ENCODE measurements around the gene OR13J1. TPM values are rescaled to one million over a fixed set of nuclear protein-coding genes. Genes with fewer than 3 reads are reported as not detected.
A peak's percentile ranks its signal among the peaks of the same experiment; 100 is the strongest.

The OR13J1 gene
- total and polyA plus RNA-seq, 5 donors = not detected

DNA sequence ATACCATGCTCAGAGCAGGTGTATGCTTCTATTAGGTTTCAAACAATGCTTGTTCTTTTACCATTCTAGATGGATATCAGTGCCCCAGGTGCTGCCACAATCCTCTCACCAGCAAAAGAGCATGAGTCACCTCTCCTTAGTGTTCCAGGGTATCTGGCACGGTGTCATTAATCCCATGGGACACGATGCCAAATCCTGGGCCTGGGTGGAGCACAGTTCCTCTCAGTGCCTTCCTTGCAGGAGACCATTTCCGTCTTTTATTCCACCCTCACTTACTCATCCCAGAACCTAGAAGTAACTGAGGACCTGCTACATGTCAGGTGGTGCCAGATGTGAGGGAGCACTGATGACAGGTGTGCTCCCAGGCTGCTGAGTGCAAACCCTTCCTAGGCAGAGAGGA lies 1.3 kb upstream of the OR13J1 start:
- H3K9me3 ChIP-seq (ENCODE audit: control insufficient read depth, low read length) = no peaks in the 10 kb centered on the region
- DNase-seq = no peak
- WGBS = 77% methylated on average over 3 of the region's 3 CpGs

DNA sequence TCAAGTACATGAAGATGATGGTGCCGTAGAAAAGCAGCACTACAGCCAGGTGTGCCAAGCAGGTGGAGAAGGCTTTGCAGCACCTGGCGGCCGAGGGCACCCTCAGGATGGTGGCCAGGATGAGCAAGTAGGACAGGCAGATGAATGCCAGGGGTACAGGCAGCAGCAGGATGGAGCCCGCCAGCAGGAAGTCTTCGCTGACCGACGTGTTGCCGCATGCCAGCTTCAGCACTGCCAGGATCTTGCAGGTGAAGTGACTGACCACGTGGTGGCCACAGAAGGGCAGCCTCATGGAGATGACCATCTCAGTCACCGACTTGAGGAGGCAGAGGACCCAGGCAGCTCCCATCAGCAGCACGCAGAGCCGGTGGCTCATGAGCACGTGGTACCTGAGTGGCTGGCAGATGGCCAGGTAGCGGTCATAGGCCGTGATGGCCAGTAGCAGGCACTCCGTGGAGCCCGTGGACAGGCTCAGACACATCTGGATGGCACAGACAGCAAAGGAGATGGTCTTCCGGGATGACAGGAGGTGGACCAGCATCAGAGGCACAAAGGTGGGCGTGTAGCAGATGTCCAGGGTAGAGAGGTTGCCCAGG lies 482 bp downstream of the OR13J1 start:
- Histone ChIP-seq H3K27me3 (ENCODE audit: control insufficient read depth, insufficient read depth) (no peaks in the 10 kb centered on the region), H3K4me3 (ENCODE audit: low read length) (no peak overlapping the region), H3K27ac (ENCODE audit: low read length) (no peak overlapping the region), H3K9me3 (ENCODE audit: control insufficient read depth, low read length) (no peaks in the 10 kb centered on the region), H3K4me1 (ENCODE audit: control insufficient read depth, insufficient read depth, low read length) (no peaks in the 10 kb centered on the region)
- WGBS = 88% methylated on average over 19 of the region's 19 CpGs
- no peak for DNase-seq
- intact Hi-C loops (cut with DNase I) = no loop called here
- ATAC-seq = peak in 1 of 2 donors; percentile 34

More for the DNA sequence above, 1.3 kb upstream of the OR13J1 start:
- Histone ChIP-seq H3K4me3 (ENCODE audit: low read length) (no peak overlapping the region), H3K4me1 (ENCODE audit: control insufficient read depth, insufficient read depth, low read length) (no peaks in the 10 kb centered on the region), H3K27me3 (ENCODE audit: control insufficient read depth, insufficient read depth) (no peaks in the 10 kb centered on the region), H3K27ac (ENCODE audit: low read length) (no peak overlapping the region)
- ATAC-seq = no peak
- intact Hi-C loops (cut with DNase I) = no loop called here

GRCh38 chr9:35868933-35869332 lies 1.3 kb downstream of the OR13J1 start:
- Histone ChIP-seq H3K27me3 (ENCODE audit: control insufficient read depth, insufficient read depth) (no peaks in the 10 kb centered on the region), H3K4me3 (ENCODE audit: low read length) (no peak overlapping the region), H3K9me3 (ENCODE audit: control insufficient read depth, low read length) (no peaks in the 10 kb centered on the region), H3K4me1 (ENCODE audit: control insufficient read depth, insufficient read depth, low read length) (no peaks in the 10 kb centered on the region), H3K27ac (ENCODE audit: low read length) (no peak overlapping the region)
- DNase-seq = no peak
- ATAC-seq = no peak
- intact Hi-C loops (cut with DNase I) = no loop called here
- 76% methylated on average over 2 of the region's 2 CpGs for WGBS

GRCh38 chr9:35867538-35867937 lies 2.7 kb downstream of the OR13J1 start:
- intact Hi-C loops (cut with DNase I) = no loop called here
- Histone ChIP-seq H3K4me3 (ENCODE audit: low read length) (no peak overlapping the region), H3K4me1 (ENCODE audit: control insufficient read depth, insufficient read depth, low read length) (no peaks in the 10 kb centered on the region), H3K27ac (ENCODE audit: low read length) (no peak overlapping the region), H3K9me3 (ENCODE audit: control insufficient read depth, low read length) (no peaks in the 10 kb centered on the region), H3K27me3 (ENCODE audit: control insufficient read depth, insufficient read depth) (no peaks in the 10 kb centered on the region)
- no peak for ATAC-seq
- no peak for DNase-seq
- WGBS = 94% methylated on average over 4 of the region's 4 CpGs

GRCh38 chr9:35864695-35865255 lies 5.4 kb downstream of the OR13J1 start:
- no peak for DNase-seq
- no peaks in the 10 kb centered on the region for H3K9me3 ChIP-seq (ENCODE audit: control insufficient read depth, low read length)
- 84% methylated on average over 8 of the region's 8 CpGs for WGBS

DNA sequence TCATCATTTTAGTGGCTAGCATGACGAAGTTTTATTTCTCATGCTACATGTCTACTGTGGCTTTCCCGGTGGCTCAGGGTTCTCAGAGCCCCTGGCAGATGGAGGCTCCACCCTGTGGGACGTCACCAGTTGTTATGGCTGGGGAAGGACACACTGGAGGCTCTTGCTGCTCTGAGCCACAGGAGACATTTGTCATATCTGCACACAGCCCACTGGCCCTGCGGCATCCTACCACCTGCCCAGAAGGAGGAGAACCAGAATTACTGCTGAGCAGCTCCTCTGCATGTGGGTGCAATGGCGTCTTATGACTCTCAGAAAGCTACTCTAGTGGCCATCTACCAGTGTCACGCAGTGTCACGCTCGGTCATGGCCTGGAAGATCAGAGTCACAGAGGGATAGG lies 6.6 kb downstream of the OR13J1 start:
- ATAC-seq (no peak), DNase-seq (no peak)
- no peaks in the 10 kb centered on the region for H3K9me3 ChIP-seq (ENCODE audit: control insufficient read depth, low read length)
- no peak overlapping the region for H3K4me3 ChIP-seq (ENCODE audit: low read length)
- H3K4me1 ChIP-seq (ENCODE audit: control insufficient read depth, insufficient read depth, low read length) = no peaks in the 10 kb centered on the region
- WGBS = 71% methylated on average over 8 of the region's 8 CpGs
- intact Hi-C loops (cut with DNase I) = no loop called here
- H3K27me3 ChIP-seq (ENCODE audit: control insufficient read depth, insufficient read depth) = no peaks in the 10 kb centered on the region
- H3K27ac ChIP-seq (ENCODE audit: low read length) = no peak overlapping the region

More at GRCh38 chr9:35864695-35865255, 5.4 kb downstream of the OR13J1 start:
- no peak for ATAC-seq
- H3K4me3 ChIP-seq (ENCODE audit: low read length) = no peak overlapping the region
- intact Hi-C loops (cut with DNase I) = no loop called here
- H3K4me1 ChIP-seq (ENCODE audit: control insufficient read depth, insufficient read depth, low read length) = no peaks in the 10 kb centered on the region
- H3K27me3 ChIP-seq (ENCODE audit: control insufficient read depth, insufficient read depth) = no peaks in the 10 kb centered on the region
- no peak overlapping the region for H3K27ac ChIP-seq (ENCODE audit: low read length)

- 82% methylated on average over 4 of the region's 4 CpGs for WGBS
Measured at GRCh38 chr9:35862328-35862727, 7.9 kb downstream of the OR13J1 start.

DNA sequence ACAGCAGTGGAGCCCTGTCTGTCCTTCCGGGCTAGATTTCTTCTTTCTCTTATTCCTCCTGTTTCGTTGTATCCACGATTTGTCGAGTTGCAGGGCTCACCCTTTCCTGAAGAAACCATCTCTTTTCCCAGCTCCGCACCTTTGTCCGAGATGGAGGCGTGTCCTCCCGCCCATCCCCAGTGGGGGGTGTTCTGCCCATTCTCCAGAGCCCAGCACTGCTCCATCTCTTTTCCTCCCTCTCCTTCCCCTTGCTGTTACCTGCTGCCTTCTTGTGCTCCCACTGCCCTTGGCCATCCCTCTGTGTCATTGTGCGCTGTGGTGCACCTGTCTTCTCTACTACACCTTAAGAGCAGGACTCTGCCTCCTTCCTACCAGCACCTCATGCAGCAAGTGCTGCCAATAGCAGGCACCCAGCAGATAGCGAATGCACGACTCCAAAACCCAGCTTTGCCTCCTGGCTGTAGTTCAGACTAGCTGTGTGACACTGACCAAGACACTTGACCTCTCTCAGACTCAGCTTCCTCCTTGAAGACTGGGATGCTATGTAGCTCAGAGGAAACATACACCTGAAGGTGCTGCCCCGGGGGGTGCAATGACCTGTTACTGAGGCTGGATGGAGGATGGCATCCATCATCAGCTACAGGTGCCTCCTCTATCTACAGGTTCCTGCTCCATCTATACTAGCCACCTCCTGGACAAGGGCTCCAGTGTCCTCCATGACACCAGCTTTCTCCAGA lies 8.9 kb downstream of the OR13J1 start:
- no peak for ATAC-seq
- DNase-seq = no peak
- Histone ChIP-seq H3K4me1 (ENCODE audit: control insufficient read depth, insufficient read depth, low read length) (no peaks in the 10 kb centered on the region), H3K4me3 (ENCODE audit: low read length) (no peak overlapping the region), H3K27ac (ENCODE audit: low read length) (no peak overlapping the region), H3K9me3 (ENCODE audit: control insufficient read depth, low read length) (no peaks in the 10 kb centered on the region), H3K27me3 (ENCODE audit: control insufficient read depth, insufficient read depth) (no peaks in the 10 kb centered on the region)
- intact Hi-C loops (cut with DNase I) = no loop called here
- 70% methylated on average over 12 of the region's 12 CpGs for WGBS

More at GRCh38 chr9:35862328-35862727, 7.9 kb downstream of the OR13J1 start:
- H3K9me3 ChIP-seq (ENCODE audit: control insufficient read depth, low read length) = no peaks in the 10 kb centered on the region
- ATAC-seq (no peak), DNase-seq (no peak)
- intact Hi-C loops (cut with DNase I) = no loop called here
- H3K27me3 ChIP-seq (ENCODE audit: control insufficient read depth, insufficient read depth) = no peaks in the 10 kb centered on the region
- no peaks in the 10 kb centered on the region for H3K4me1 ChIP-seq (ENCODE audit: control insufficient read depth, insufficient read depth, low read length)
- no peak overlapping the region for H3K27ac ChIP-seq (ENCODE audit: low read length)
- H3K4me3 ChIP-seq (ENCODE audit: low read length) = no peak overlapping the region

- ATAC-seq (no peak), DNase-seq (no peak)
- no peaks in the 10 kb centered on the region for H3K27me3 ChIP-seq (ENCODE audit: control insufficient read depth, insufficient read depth)
- 40% methylated on average over 3 of the region's 3 CpGs for WGBS
- intact Hi-C loops (cut with DNase I) = no loop called here
- H3K4me1 ChIP-seq (ENCODE audit: control insufficient read depth, insufficient read depth, low read length) = no peaks in the 10 kb centered on the region
- no peaks in the 10 kb centered on the region for H3K9me3 ChIP-seq (ENCODE audit: control insufficient read depth, low read length)
- H3K27ac ChIP-seq (ENCODE audit: low read length) = no peak overlapping the region
- no peak overlapping the region for H3K4me3 ChIP-seq (ENCODE audit: low read length)
Measured at GRCh38 chr9:35859990-35860339, 10.2 kb downstream of the OR13J1 start.

GRCh38 chr9:35859310-35859989 lies 10.8 kb downstream of the OR13J1 start:
- peak; percentile 29 to 66 (median 65) for DNase-seq

DNA sequence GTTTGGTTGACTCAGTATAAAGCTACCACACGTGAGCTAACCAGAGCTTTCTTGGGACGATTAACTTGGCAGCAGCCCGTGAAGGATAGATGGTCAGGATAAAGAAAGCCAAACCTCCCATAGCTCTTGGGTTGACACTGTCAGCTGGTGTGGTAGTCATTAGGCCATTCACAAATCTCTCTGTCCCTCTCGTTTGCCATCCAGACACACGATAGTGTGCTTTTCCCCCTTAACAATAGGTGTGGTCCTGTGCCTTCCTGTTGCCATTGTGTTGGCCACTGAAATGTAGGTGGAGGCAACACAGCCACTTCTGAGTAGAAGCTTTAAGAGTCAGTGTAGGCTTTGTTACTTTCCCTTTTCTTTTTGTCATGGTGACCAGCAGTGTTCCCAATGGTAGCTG lies 11.7 kb downstream of the OR13J1 start:
- Histone ChIP-seq H3K4me1 (ENCODE audit: control insufficient read depth, insufficient read depth, low read length) (no peaks in the 10 kb centered on the region), H3K4me3 (ENCODE audit: low read length) (no peak overlapping the region), H3K27me3 (ENCODE audit: control insufficient read depth, insufficient read depth) (no peaks in the 10 kb centered on the region), H3K9me3 (ENCODE audit: control insufficient read depth, low read length) (no peaks in the 10 kb centered on the region), H3K27ac (ENCODE audit: low read length) (no peak overlapping the region)
- 69% methylated on average over 5 of the region's 5 CpGs for WGBS
- intact Hi-C loops (cut with DNase I) = no loop called here
- DNase-seq = no peak
- ATAC-seq = peak in 1 of 2 donors; percentile 17

More at GRCh38 chr9:35859310-35859989, 10.8 kb downstream of the OR13J1 start:
- Histone ChIP-seq H3K9me3 (ENCODE audit: control insufficient read depth, low read length) (no peaks in the 10 kb centered on the region), H3K27ac (ENCODE audit: low read length) (no peak overlapping the region), H3K27me3 (ENCODE audit: control insufficient read depth, insufficient read depth) (no peaks in the 10 kb centered on the region), H3K4me3 (ENCODE audit: low read length) (no peak overlapping the region), H3K4me1 (ENCODE audit: control insufficient read depth, insufficient read depth, low read length) (no peaks in the 10 kb centered on the region)
- peak; percentile 27 to 42 for ATAC-seq
- intact Hi-C loops (cut with DNase I) = no loop called here
- 58% methylated on average over 16 of the region's 16 CpGs for WGBS
